Mucosa of stomach (tissue), 1 donor: ENCODE results near the gene MYLK4.

Experiments used
- H3K27me3 ChIP-seq: one replicate; pipeline ENCODE4 v1.7.0; 2013; ENCODE audit warnings: mild to moderate bottlenecking, low read length; ENCODE audit not compliant: control insufficient read depth, insufficient read depth
- H3K36me3 ChIP-seq: one replicate; pipeline ENCODE4 v1.7.0; 2013; ENCODE audit warnings: low read length; ENCODE audit not compliant: control insufficient read depth, insufficient read depth
- H3K4me1 ChIP-seq: one replicate; pipeline ENCODE4 v1.7.0; 2013; ENCODE audit warnings: mild to moderate bottlenecking, low read length; ENCODE audit not compliant: control insufficient read depth, insufficient read depth
- H3K4me3 ChIP-seq: one replicate; pipeline ENCODE4 v1.7.0; 2013; ENCODE audit warnings: low read length
- H3K9ac ChIP-seq: one replicate; pipeline ENCODE4 v1.7.0; 2013; ENCODE audit warnings: mild to moderate bottlenecking, low read length, moderate library complexity
- H3K9me3 ChIP-seq: one replicate; pipeline ENCODE4 v1.7.0; 2013; ENCODE audit warnings: mild to moderate bottlenecking, low read length, moderate library complexity; ENCODE audit not compliant: control insufficient read depth
- donor health status: Pancreatic carcinoma.

MYLK4 gene

GRCh38 chr6:2674857-2675256 lies 75.9 kb downstream of the MYLK4 start:
- Histone ChIP-seq H3K4me1 (no peaks in the 10 kb centered on the region), H3K9ac (no peak overlapping the region), H3K4me3 (no peak overlapping the region)

GRCh38 chr6:2669067-2669700 lies 81.5 kb downstream of the MYLK4 start:
- Histone ChIP-seq H3K4me3 (no peak overlapping the region), H3K27me3 (no peaks in the 10 kb centered on the region), H3K36me3 (no peaks in the 10 kb centered on the region), H3K9me3 (no peaks in the 10 kb centered on the region), H3K4me1 (no peaks in the 10 kb centered on the region), H3K9ac (no peak overlapping the region)

More at GRCh38 chr6:2674857-2675256, 75.9 kb downstream of the MYLK4 start:
- no peaks in the 10 kb centered on the region for H3K36me3 ChIP-seq
- H3K27me3 ChIP-seq: no peaks in the 10 kb centered on the region
- H3K9me3 ChIP-seq: no peaks in the 10 kb centered on the region

DNA sequence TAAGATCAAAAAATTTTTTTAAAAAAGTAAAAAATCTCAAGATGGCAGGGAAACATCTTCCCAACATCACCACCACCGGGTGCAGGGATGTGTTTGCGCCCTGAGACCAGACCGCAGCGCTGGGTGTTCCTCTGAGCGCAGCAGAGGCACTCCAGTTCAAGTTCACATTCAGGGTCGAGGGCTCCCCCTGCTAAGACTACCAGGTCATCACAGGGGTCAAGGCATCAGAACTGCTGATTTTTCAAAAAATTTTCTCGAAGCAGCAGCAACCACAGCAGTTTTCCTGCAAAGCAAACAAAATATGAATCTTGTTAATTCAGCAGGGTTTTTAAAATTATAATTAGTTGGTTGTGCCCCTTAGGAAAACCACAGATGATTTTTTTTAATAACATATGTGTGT lies 83.1 kb downstream of the MYLK4 start:
- Histone ChIP-seq H3K9ac (no peak overlapping the region), H3K36me3 (no peaks in the 10 kb centered on the region), H3K4me1 (no peaks in the 10 kb centered on the region), H3K9me3 (no peaks in the 10 kb centered on the region), H3K4me3 (no peak overlapping the region), H3K27me3 (peaks cover 2% of the 10 kb centered on the region)

DNA sequence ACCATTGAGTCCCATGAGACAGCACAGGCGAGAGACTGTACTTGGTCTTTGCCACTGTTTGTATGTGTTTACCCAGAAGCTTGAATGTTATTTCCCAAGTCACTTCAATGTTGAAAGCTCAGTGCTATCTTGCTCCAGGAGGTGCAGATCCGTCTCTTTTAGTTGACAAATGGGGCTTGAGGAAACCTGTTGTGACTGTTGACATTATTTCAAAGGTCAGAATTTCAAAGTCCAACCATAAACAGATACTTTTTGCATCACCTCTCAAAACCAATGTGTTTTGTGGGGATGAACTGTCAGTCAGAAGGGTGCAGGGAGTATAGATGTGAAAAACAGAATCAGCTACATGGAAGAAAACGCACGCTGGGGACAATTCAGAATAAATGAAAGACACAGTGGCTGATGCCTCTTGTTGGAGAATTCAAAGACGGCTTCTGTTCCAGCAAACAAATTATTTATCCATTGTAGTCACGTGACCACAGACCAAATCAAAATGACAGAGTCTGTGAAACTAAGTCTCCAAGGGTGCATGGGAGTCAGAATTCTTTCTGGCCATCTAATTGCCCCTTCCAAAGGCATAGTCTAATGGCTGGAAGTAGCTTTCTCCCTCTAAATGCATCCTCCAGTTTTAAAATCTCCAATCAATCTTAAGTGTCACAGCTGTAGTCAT lies 83.7 kb downstream of the MYLK4 start:
- no peak overlapping the region for H3K4me3 ChIP-seq
- H3K27me3 ChIP-seq: peaks cover 2% of the 10 kb centered on the region
- no peak overlapping the region for H3K9ac ChIP-seq
- H3K4me1 ChIP-seq: no peaks in the 10 kb centered on the region
- H3K36me3 ChIP-seq: no peaks in the 10 kb centered on the region
- no peaks in the 10 kb centered on the region for H3K9me3 ChIP-seq

- H3K9ac ChIP-seq: no peak overlapping the region
- H3K36me3 ChIP-seq: no peaks in the 10 kb centered on the region
- H3K4me3 ChIP-seq: no peak overlapping the region
- H3K9me3 ChIP-seq: no peaks in the 10 kb centered on the region
- H3K4me1 ChIP-seq: no peaks in the 10 kb centered on the region
- H3K27me3 ChIP-seq: peaks cover 2% of the 10 kb centered on the region
Observed at GRCh38 chr6:2665146-2666070, 85.3 kb downstream of the MYLK4 start.

GRCh38 chr6:2663123-2663522 lies 87.6 kb downstream of the MYLK4 start:
- no peaks in the 10 kb centered on the region for H3K36me3 ChIP-seq
- H3K4me1 ChIP-seq: no peaks in the 10 kb centered on the region
- no peak overlapping the region for H3K4me3 ChIP-seq
- no peaks in the 10 kb centered on the region for H3K9me3 ChIP-seq
- H3K27me3 ChIP-seq: peaks cover 2% of the 10 kb centered on the region
- H3K9ac ChIP-seq: no peak overlapping the region

DNA sequence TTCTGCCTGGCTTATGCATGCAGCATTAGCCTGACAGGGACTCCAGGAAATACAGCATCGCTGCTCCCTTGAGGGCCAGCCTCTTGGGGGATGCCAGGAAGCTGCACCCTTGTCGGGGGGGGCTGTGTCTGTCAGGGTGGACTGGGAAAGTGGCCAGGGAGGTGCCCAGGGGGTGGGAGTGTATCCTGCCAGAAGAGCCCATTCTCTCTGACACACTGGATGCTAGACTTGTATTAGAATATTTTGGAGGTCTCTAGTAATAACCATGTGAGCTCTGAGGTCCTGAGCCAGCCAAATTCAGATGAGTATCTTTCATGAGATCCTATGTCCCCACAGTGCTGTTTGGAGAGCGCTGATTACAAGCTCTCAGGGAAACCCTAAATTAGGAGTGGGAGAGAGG lies 89.1 kb downstream of the MYLK4 start:
- Histone ChIP-seq H3K36me3 (no peaks in the 10 kb centered on the region), H3K9ac (no peak overlapping the region), H3K9me3 (no peaks in the 10 kb centered on the region)

GRCh38 chr6:2659882-2660281 lies 90.8 kb downstream of the MYLK4 start:
- Histone ChIP-seq H3K9me3 (no peaks in the 10 kb centered on the region), H3K4me3 (no peak overlapping the region), H3K9ac (no peak overlapping the region), H3K27me3 (peaks cover 2% of the 10 kb centered on the region), H3K4me1 (no peaks in the 10 kb centered on the region), H3K36me3 (no peaks in the 10 kb centered on the region)

More for the DNA sequence above, 89.1 kb downstream of the MYLK4 start:
- no peak overlapping the region for H3K4me3 ChIP-seq
- no peaks in the 10 kb centered on the region for H3K4me1 ChIP-seq
- peaks cover 2% of the 10 kb centered on the region for H3K27me3 ChIP-seq

DNA sequence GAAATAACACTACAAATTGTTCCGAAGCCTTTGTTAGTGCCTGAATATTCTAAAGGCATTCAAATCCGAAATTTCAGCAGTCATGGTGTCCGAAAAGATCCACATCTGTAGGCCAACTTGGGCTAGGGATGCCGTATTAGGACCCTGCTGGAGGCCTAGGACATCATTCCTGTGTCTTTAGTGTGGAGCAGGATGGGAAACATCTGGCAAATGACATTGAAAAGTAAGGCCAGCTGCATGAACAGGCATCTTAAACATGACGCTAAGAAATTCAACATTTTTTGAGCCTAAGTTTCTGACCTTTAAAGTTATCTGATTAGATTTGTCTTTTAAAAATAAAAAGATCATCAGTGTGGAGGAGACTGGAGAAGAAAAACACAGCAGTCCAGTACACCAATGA lies 91.3 kb downstream of the MYLK4 start:
- H3K9me3 ChIP-seq: no peaks in the 10 kb centered on the region
- no peak overlapping the region for H3K9ac ChIP-seq
- no peaks in the 10 kb centered on the region for H3K36me3 ChIP-seq
- H3K4me3 ChIP-seq: no peak overlapping the region
- H3K4me1 ChIP-seq: no peaks in the 10 kb centered on the region
- peaks cover 2% of the 10 kb centered on the region for H3K27me3 ChIP-seq

- H3K27me3 ChIP-seq: peaks cover 2% of the 10 kb centered on the region
- H3K4me3 ChIP-seq: no peak overlapping the region
- no peak overlapping the region for H3K9ac ChIP-seq
- H3K9me3 ChIP-seq: no peaks in the 10 kb centered on the region
- no peaks in the 10 kb centered on the region for H3K36me3 ChIP-seq
- H3K4me1 ChIP-seq: no peaks in the 10 kb centered on the region
Observed at GRCh38 chr6:2658788-2659187, 91.9 kb downstream of the MYLK4 start.

GRCh38 chr6:2656460-2657079 lies 94.2 kb downstream of the MYLK4 start:
- Histone ChIP-seq H3K9ac (no peak overlapping the region), H3K4me1 (no peaks in the 10 kb centered on the region), H3K27me3 (no peaks in the 10 kb centered on the region), H3K9me3 (no peaks in the 10 kb centered on the region), H3K36me3 (no peaks in the 10 kb centered on the region), H3K4me3 (no peak overlapping the region)
